HG03064 (cell line): Measurements from ENCODE around the gene CLEC10A.
A peak's percentile ranks its signal among the peaks of the same experiment; 100 is the strongest.

Experiments used
- ATAC-seq: cut with Tn5 transposase; IDR thresholded peaks from one replicate; pipeline ENCODE4 v1.9.1; 2021; ENCODE audit warnings: low read depth; ENCODE audit not compliant: unreplicated experiment

The CLEC10A gene

GRCh38 chr17:7042501-7043181, 37.4 kb downstream of the CLEC10A start:
- no peak for ATAC-seq

DNA sequence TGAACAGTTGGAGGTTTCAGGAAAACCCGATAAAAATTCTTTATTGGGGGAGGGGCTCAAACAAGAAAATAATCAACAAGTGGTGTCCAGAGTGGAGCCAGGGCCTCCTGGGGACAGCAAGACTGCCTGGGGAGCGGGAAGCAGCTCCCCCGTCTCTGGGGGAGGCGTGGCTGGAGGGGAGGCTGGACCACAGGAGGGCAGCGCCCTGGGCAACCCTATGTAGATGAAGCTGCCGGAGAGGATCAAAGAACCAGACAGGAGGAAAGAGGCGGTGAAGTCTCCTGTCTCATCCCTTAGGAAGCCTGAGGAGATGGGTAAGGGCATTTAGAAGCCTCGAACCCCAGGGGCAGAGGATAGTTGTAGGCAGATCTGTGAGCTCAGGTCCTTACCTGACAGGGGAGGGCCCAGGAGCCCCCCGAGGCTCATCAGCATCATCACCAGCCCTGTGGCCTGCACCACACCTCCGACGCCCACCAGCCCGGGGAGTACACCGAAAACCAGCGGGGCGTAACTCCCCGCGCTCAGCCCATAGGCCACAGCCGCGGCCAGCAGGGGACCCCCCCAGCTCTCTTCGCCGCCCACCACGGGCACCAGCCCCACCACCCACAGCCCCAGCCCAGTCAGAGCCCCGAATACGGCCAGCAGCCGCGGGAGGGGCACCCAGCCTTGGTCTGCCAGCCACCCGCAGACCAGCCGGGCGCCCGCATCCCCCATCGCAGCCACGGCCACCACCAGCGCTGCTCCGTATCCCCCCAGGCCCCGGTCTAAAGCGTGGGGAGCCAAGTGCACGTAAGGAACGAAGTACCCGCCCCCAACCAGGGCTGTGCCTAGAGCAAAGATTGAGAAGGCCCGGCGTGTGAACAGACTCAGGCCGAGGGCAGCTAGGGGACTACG, 38.2 kb downstream of the CLEC10A start:
- no peak for ATAC-seq

- ATAC-seq, result no peak
Observed at GRCh38 chr17:7039832-7040231, 40.2 kb downstream of the CLEC10A start.

DNA sequence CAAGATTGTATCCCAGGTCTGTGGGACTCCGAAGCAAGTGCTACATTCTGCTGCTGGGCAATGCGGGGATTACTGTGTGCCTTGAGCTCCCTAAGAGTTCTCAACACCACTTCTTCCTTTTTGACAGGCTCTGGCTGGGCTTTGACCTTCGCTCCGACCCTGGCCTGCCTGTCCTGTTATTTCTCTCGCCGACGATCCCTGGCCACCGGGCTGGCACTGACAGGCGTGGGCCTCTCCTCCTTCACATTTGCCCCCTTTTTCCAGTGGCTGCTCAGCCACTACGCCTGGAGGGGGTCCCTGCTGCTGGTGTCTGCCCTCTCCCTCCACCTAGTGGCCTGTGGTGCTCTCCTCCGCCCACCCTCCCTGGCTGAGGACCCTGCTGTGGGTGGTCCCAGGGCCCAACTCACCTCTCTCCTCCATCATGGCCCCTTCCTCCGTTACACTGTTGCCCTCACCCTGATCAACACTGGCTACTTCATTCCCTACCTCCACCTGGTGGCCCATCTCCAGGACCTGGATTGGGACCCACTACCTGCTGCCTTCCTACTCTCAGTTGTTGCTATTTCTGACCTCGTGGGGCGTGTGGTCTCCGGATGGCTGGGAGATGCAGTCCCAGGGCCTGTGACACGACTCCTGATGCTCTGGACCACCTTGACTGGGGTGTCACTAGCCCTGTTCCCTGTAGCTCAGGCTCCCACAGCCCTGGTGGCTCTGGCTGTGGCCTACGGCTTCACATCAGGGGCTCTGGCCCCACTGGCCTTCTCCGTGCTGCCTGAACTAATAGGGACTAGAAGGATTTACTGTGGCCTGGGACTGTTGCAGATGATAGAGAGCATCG, 41.8 kb downstream of the CLEC10A start:
- ATAC-seq, result no peak

DNA sequence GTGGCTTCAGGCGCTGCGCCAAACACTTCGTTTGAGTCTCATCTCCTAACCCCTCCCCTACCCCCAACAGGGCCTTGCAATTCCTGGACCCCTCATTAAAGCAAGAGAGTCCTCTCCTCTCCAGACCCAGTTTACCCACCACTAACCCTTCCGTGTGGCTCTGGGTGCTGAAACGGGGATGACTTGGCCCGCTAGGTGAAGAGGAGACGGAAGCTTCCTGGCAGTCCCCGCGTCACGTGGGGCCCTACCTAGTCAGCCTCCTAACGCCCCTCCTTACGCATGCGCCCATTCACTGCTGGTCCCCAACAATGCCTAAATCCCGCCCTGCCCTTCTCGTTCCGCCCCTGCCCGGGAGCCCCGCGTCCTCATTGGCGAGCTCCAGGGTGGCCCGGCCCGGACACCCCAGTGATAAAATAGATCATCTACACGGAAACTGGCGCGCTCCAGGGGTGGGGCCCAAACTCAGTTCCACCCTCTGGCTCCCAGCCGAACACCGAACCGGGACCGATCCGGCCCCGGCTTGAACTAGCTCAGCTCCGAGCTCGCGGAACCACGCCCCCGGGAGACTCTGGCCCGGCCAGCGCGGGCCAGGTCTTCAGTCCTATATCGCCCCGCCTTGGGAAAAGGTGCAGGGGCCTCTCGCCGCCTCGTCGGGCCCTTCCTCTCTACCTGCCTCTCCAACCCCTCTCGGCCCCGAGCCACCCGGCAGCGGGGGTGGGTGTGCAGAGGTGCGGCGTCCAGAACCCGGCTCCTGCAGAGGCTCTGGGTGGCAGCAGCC, 44.3 kb downstream of the CLEC10A start, which contains the start of gene SLC16A13:
Gene SLC16A13, plus strand, starts transcription at position 425 of the 778 bp plus-strand sequence. CDS start 368 bp downstream, outside the sequence.
- peak; percentile 88 for ATAC-seq

- no peak for ATAC-seq
Observed at GRCh38 chr17:7034955-7035590, 45.0 kb downstream of the CLEC10A start.

DNA sequence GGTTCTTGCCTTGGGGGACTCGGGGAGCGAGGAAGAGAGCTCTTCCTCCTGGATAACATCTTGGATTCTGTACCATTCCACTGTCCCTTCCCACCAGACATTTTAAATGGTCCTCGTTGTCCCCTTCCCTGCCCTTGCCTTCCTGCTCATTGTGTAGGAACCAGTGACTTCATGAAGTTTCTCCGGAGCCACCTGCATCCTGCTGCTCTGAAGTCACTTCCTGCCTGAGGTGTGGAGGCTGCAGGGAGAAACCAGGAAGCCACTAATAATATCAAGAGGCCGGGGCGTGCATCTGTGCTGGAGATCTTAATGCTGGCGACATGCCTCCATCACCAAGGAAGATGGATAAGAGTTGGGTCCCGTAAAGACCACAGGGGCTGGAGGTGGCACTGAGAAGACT, 50.4 kb downstream of the CLEC10A start:
- no peak for ATAC-seq

DNA sequence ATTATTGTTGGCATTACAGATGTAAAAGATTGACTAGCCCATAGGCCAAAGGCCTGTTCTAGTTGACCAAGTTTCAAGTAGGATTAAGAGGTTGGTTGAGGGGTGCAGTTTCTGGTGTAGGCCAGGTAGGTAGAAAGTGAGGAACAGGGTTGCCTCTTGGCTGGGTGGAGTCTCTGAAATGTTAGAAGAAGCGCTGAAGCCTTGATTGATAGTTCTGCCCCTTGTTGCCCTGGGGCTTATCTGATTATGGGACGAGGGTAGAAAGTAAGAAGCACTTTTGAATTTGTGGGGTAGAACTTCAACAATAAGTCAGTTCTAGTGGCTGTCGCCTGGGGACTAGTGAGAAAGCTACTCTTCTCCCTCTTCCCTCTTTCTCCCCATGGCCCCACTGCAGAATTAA, 51.0 kb downstream of the CLEC10A start:
- ATAC-seq, result no peak

GRCh38 chr17:7027335-7027734, 52.7 kb downstream of the CLEC10A start:
- no peak for ATAC-seq

DNA sequence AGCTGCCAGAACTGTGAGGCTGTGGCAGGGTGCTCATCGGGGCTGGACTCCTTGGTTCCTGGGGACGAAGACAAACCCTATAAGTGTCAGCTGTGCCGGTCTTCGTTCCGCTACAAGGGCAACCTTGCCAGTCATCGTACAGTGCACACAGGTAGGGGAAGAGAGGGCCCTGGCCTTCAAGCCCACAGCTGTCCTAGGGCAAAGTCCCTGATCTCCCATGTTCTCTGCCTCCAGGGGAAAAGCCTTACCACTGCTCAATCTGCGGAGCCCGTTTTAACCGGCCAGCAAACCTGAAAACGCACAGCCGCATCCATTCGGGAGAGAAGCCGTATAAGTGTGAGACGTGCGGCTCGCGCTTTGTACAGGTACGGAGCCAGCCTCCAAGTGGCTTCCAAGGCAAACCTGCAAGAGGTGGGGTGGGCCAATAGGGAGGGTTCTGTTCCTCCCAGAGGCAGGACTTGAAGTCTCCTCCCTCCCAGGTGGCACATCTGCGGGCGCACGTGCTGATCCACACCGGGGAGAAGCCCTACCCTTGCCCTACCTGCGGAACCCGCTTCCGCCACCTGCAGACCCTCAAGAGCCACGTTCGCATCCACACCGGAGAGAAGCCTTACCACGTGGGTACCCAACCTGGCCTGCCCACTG, 53.5 kb downstream of the CLEC10A start:
- ATAC-seq, result no peak

DNA sequence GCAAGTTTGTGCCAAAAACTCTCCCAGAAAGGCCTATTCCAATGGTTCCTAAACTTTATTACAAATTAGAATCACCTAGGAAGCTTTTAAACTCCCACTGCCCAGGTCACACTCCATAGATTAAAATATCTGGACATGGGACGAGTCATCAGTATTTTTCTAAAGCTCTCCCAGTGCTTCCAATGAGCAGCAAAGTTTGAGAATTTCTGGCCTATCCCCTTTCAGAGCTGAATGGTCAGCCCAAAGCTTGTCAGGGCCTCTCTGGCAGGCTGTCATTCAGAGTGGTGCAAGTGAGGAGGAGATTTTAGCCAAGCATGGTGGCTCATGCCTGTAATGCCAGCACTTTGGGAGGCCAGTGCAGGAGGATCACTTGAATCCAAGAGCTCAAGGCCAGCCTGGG, 54.8 kb downstream of the CLEC10A start:
- ATAC-seq, result no peak
